ENCODE data around the gene SLC17A6. TPM values are rescaled to one million over a fixed set of nuclear protein-coding genes. Genes with fewer than 3 reads are reported as not detected.

Gene SLC17A6
- total RNA-seq, 1 donor from 2014 or later, result 21.2 TPM

- DNase-seq, result no peak
Observed at GRCh38 chr11:22390283-22390655, 52.1 kb downstream of the SLC17A6 start.

GRCh38 chr11:22392561-22392960, 54.4 kb downstream of the SLC17A6 start:
- DNase-seq, result no peak

GRCh38 chr11:22405377-22405776, 67.2 kb downstream of the SLC17A6 start:
- no peak for DNase-seq

DNA sequence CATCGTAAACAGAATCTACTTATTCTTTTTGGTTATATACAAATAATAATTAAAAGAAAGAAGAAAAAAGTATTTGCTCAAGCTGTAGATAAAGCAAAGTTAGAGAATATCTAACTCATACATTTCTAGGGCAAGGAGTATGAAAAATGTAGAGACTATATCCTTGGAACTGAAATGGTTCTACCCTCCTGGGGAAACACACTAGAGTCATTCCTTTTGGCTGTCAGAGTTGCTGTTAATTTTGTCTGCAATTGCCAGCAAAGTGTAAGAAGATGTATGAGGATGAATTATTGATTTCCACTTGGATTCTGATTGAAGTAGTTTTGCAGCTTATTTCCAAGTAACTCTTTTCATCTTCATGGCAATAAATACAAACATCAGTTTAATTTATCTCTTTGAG, 69.1 kb downstream of the SLC17A6 start:
- no peak for DNase-seq

GRCh38 chr11:22407921-22408320, 69.7 kb downstream of the SLC17A6 start:
- DNase-seq, result no peak

GRCh38 chr11:22415476-22415875, 77.3 kb downstream of the SLC17A6 start:
- no peak for DNase-seq

- no peak for DNase-seq
Observed at GRCh38 chr11:22416462-22416861, 78.3 kb downstream of the SLC17A6 start.

DNA sequence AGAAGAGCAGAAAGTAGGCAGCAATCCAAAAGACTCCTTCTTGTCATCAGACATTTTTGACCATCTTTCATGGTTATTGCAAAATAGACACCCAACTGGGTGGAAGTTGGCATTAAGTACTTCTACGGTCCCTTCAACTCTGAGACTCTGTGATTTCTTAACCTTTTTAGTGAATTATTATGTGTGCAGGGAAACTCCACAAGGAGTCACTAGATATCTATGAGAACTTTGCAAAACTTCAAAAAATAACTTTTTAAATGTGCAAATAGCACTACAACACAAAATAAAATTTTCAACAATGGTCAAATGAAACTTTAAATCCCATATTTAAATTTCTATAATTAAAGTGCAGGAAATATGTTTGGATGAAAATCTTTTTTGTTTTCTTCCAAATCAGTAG, 88.7 kb downstream of the SLC17A6 start:
- DNase-seq, result no peak

Other genes with a start within 250 kb of the SLC17A6 start
- 26.8 TPM for gene ANO5, start 145.3 kb upstream of the SLC17A6 start, total RNA-seq